ENCODE measurements around the gene OR10G7. TPM values are rescaled to one million over a fixed set of nuclear protein-coding genes. Genes with fewer than 3 reads are reported as not detected.
"Not testable (repeated sequence)": the region's sequence is repeated elsewhere in the genome, so short reads cannot be mapped to it uniquely, and the experiment has no call there.

The OR10G7 gene
- total RNA-seq, 4 donors from 2014 or later, result not detected

- intact Hi-C loops (cut with DNase I; ENCODE audit: low total_unique reads), result no loop called here
- no peak for ATAC-seq
- H3K27ac ChIP-seq, result no peak overlapping the region
- DNase-seq, result no peak
- no peak overlapping the region for H3K4me3 ChIP-seq
- TF ChIP-seq CTCF (IDR thresholded peaks at IDR 0.05 in 4 of 5, conservative IDR thresholded peaks at IDR 0.05 in 1 of 5), result no peak
- no peaks in the 10 kb centered on the region for H3K36me3 ChIP-seq
- no peaks in the 10 kb centered on the region for H3K9me3 ChIP-seq
- in situ Hi-C loops (cut with MboI; ENCODE audit: low sequenced_read_pairs in 4 of 4), result no loop called here
- H3K4me1 ChIP-seq, result no peaks in the 10 kb centered on the region
- H3K27me3 ChIP-seq, result no peaks in the 10 kb centered on the region
Measured at GRCh38 chr11:124036666-124037065, 4.5 kb downstream of the OR10G7 start.

- H3K27me3 ChIP-seq, result no peaks in the 10 kb centered on the region
- DNase-seq (no peak), ATAC-seq (no peak)
- TF ChIP-seq POLR2A (IDR thresholded peaks at IDR 0.05), result no peak
- no peak for TF ChIP-seq CTCF (IDR thresholded peaks at IDR 0.05 in 4 of 5, conservative IDR thresholded peaks at IDR 0.05 in 1 of 5)
- no peak within 1 kb of the TSS for H3K4me3 ChIP-seq
- intact Hi-C loops (cut with DNase I; ENCODE audit: low total_unique reads) (no loop called here), in situ Hi-C loops (cut with MboI; ENCODE audit: low sequenced_read_pairs in 4 of 4) (no loop called here)
- no peaks in the 10 kb centered on the region for H3K36me3 ChIP-seq
- no peaks in the 10 kb centered on the region for H3K9me3 ChIP-seq
- H3K4me1 ChIP-seq, result no peaks in the 10 kb centered on the region
- H3K27ac ChIP-seq, result no peak within 1 kb of the TSS
Measured at GRCh38 chr11:124026498-124026897, 14.6 kb downstream of the OR10G7 start, which contains the start of gene OR10G8. Gene OR10G8 (plus strand): TSS chr11:124026798. CDS start chr11:124029623, 2,825 bp downstream.

GRCh38 chr11:124015837-124016236, 25.3 kb downstream of the OR10G7 start:
- H3K9me3 ChIP-seq; H3K36me3 ChIP-seq; DNase-seq; H3K4me1 ChIP-seq; in situ Hi-C loops (cut with MboI; ENCODE audit: low sequenced_read_pairs in 4 of 4); intact Hi-C loops (cut with DNase I; ENCODE audit: low total_unique reads); H3K27ac ChIP-seq; H3K4me3 ChIP-seq; ATAC-seq; H3K27me3 ChIP-seq: not testable (repeated sequence)

GRCh38 chr11:124012697-124013096, 28.4 kb downstream of the OR10G7 start, which contains the start of gene OR10G4:
Gene OR10G4 (plus strand): TSS chr11:124012997. CDS start chr11:124015575, 2,578 bp downstream.
- Histone ChIP-seq H3K4me3 (no peak within 1 kb of the TSS), H3K4me1 (no peaks in the 10 kb centered on the region), H3K36me3 (no peaks in the 10 kb centered on the region), H3K27ac (no peak within 1 kb of the TSS), H3K9me3 (no peaks in the 10 kb centered on the region), H3K27me3 (no peaks in the 10 kb centered on the region)
- TF ChIP-seq POLR2A (IDR thresholded peaks at IDR 0.05) (no peak), CTCF (IDR thresholded peaks at IDR 0.05 in 4 of 5, conservative IDR thresholded peaks at IDR 0.05 in 1 of 5) (no peak)
- intact Hi-C loops (cut with DNase I; ENCODE audit: low total_unique reads), result no loop called here
- ATAC-seq (no peak), DNase-seq (no peak)
- in situ Hi-C loops (cut with MboI; ENCODE audit: low sequenced_read_pairs in 4 of 4), result no loop called here

- TF ChIP-seq POLR2A (IDR thresholded peaks at IDR 0.05), result no peak
- TF ChIP-seq CTCF (IDR thresholded peaks at IDR 0.05 in 4 of 5, conservative IDR thresholded peaks at IDR 0.05 in 1 of 5), result no peak
- H3K4me3 ChIP-seq, result no peak within 1 kb of the TSS
- DNase-seq, result no peak
- in situ Hi-C loops (cut with MboI; ENCODE audit: low sequenced_read_pairs in 4 of 4), result no loop called here
- H3K27me3 ChIP-seq, result no peaks in the 10 kb centered on the region
- H3K27ac ChIP-seq, result no peak within 1 kb of the TSS
- no peaks in the 10 kb centered on the region for H3K4me1 ChIP-seq
- no peak for ATAC-seq
- intact Hi-C loops (cut with DNase I; ENCODE audit: low total_unique reads), result no loop called here
- no peaks in the 10 kb centered on the region for H3K9me3 ChIP-seq
- H3K36me3 ChIP-seq, result no peaks in the 10 kb centered on the region
Measured at GRCh38 chr11:123995119-123995518, 46.0 kb downstream of the OR10G7 start, which contains the start of gene OR10G6. Gene OR10G6 (minus strand): TSS chr11:123995161. CDS start chr11:123995161, 0 bp downstream.

Other genes with a start within 250 kb of the OR10G7 start
- gene OR6M1, start 235.0 kb downstream of the OR10G7 start, total RNA-seq, result not detected
- not detected for gene TMEM225, start 155.7 kb downstream of the OR10G7 start, total RNA-seq
- not detected for gene OR8D4, start 139.2 kb downstream of the OR10G7 start, total RNA-seq
- gene OR4D5, start 101.7 kb downstream of the OR10G7 start, total RNA-seq, result not detected
- not detected for gene OR6T1, start 97.5 kb downstream of the OR10G7 start, total RNA-seq
- gene OR10S1, start 63.5 kb downstream of the OR10G7 start, total RNA-seq, result not detected
- gene OR10G6, start 46.2 kb downstream of the OR10G7 start, total RNA-seq, result not detected
- gene OR10G4, start 28.3 kb downstream of the OR10G7 start, total RNA-seq, result not detected
- gene OR10G9, start 18.3 kb downstream of the OR10G7 start, total RNA-seq, result not detected
- not detected for gene OR10G8, start 14.5 kb downstream of the OR10G7 start, total RNA-seq
- gene VWA5A, start 74.1 kb upstream of the OR10G7 start, total RNA-seq, result 1 to 10 TPM; 1.6 to 2.5 (median 2.1) TPM
- not detected for gene OR10D3, start 142.0 kb upstream of the OR10G7 start, total RNA-seq
- not detected for gene OR8G1, start 199.8 kb upstream of the OR10G7 start, total RNA-seq
- not detected for gene OR8G5, start 215.1 kb upstream of the OR10G7 start, total RNA-seq